ENCODE data around the gene PRRX2. TPM values are rescaled to one million over a fixed set of nuclear protein-coding genes. Genes with fewer than 3 reads are reported as not detected.

Gene PRRX2
- total RNA-seq, 4 donors from 2014 or later: 0.75 to 1.7 (median 1.6) TPM; not detected in 1

DNA sequence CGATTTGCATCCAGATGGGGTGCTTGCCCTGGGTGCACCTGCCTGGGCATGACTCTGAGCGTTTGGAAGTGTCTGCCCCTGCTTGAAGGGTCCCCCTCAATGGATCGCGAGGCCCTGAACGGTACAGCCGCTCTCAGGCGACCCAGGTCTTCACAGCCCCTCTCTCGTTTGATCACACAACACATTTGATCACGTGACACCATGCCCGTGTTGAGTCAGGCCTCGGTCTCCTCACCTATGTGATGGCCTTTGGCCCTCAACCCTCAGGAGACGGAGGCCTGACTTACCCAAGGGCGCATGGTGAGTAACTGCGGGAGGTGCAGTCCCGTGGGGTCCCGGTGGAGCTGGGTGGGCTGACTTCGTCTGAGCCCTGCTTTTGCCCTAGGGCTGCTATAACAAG lies 20.5 kb upstream of the PRRX2 start:
- Histone ChIP-seq H3K9me3 (no peaks in the 10 kb centered on the region), H3K4me1 (peaks cover 13 to 16% of the 10 kb centered on the region in 2 donors), H3K36me3 (no peaks in the 10 kb centered on the region), H3K4me3 (no peak overlapping the region), H3K27ac (no peak overlapping the region), H3K27me3 (no peaks in the 10 kb centered on the region)
- DNase-seq (no peak), ATAC-seq (no peak)
- intact Hi-C loops (cut with DNase I; ENCODE audit: low total_unique reads) (no loop called here), in situ Hi-C loops (cut with MboI; ENCODE audit: low sequenced_read_pairs in 4 of 4) (loop anchor here in 2 of 4 donors (10.0 to 25.0 kb wide), 2 partner anchors 140 to 142 kb away; no protein-coding TSS in a partner anchor)
- TF ChIP-seq, protein P1, sequence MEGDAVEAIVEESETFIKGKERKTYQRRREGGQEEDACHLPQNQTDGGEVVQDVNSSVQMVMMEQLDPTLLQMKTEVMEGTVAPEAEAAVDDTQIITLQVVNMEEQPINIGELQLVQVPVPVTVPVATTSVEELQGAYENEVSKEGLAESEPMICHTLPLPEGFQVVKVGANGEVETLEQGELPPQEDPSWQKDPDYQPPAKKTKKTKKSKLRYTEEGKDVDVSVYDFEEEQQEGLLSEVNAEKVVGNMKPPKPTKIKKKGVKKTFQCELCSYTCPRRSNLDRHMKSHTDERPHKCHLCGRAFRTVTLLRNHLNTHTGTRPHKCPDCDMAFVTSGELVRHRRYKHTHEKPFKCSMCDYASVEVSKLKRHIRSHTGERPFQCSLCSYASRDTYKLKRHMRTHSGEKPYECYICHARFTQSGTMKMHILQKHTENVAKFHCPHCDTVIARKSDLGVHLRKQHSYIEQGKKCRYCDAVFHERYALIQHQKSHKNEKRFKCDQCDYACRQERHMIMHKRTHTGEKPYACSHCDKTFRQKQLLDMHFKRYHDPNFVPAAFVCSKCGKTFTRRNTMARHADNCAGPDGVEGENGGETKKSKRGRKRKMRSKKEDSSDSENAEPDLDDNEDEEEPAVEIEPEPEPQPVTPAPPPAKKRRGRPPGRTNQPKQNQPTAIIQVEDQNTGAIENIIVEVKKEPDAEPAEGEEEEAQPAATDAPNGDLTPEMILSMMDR (IDR thresholded peaks at IDR 0.05 in 4 of 5, conservative IDR thresholded peaks at IDR 0.05 in 1 of 5): no peak
- TF ChIP-seq POLR2A (IDR thresholded peaks at IDR 0.05): no peak

DNA sequence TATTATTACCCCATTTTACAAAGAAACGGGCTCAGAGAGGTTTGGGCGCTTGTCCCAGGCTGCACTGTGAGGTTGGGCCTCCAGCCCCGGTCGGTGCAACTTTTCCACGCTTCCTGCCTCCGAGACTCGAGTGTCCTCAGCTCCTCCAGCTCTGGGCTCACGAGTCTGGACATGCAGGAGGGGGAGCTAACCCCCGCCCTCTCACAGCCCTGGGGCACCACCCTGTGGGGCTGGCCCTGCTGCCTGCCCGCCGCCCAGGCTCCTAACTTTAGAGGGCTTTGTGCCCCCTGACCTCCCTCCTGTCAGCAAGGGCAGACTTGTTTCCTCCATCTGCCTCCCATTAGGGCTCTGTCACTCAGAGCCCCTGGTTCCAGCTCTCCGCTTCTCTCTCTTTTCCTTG lies 19.2 kb upstream of the PRRX2 start:
- TF ChIP-seq, protein P1 (IDR thresholded peaks at IDR 0.05 in 4 of 5, conservative IDR thresholded peaks at IDR 0.05 in 1 of 5): no peak
- TF ChIP-seq POLR2A (IDR thresholded peaks at IDR 0.05): no peak
- intact Hi-C loops (cut with DNase I; ENCODE audit: low total_unique reads): no loop called here
- in situ Hi-C loops (cut with MboI; ENCODE audit: low sequenced_read_pairs in 4 of 4): loop anchor here in 2 of 4 donors (10.0 to 25.0 kb wide), 2 partner anchors 139 to 141 kb away; no protein-coding TSS in a partner anchor
- H3K27me3 ChIP-seq: no peaks in the 10 kb centered on the region
- peaks cover 0 to 3% of the 10 kb centered on the region in 2 donors for H3K4me1 ChIP-seq
- no peak overlapping the region for H3K4me3 ChIP-seq
- no peaks in the 10 kb centered on the region for H3K36me3 ChIP-seq
- H3K27ac ChIP-seq: no peak overlapping the region
- ATAC-seq (no peak), DNase-seq (no peak)
- H3K9me3 ChIP-seq: no peaks in the 10 kb centered on the region

DNA sequence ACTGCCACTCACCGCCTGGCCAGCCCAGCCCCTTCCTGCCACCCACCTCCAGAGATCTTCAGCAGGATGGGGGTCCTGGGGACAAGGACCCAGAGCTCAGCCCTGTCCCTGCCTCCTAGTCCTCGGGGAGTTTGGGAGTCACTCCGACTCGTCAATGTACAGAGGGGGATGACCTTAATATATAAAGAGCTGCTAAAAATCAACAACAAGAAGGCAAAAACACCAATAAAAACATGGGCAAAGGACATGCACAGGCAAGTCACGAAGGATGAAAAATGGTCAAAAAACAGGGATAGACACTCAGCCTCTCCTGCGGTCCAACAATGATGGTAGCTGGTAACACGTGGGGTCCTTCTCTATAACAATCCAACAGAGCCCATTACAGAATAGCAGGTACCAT lies 18.8 kb upstream of the PRRX2 start:
- DNase-seq: no peak
- H3K4me1 ChIP-seq: no peaks in the 10 kb centered on the region
- in situ Hi-C loops (cut with MboI; ENCODE audit: low sequenced_read_pairs in 4 of 4): loop anchor here in 2 of 4 donors (10.0 to 25.0 kb wide), 2 partner anchors 138 to 141 kb away; no protein-coding TSS in a partner anchor
- H3K27me3 ChIP-seq: no peaks in the 10 kb centered on the region
- intact Hi-C loops (cut with DNase I; ENCODE audit: low total_unique reads): no loop called here
- no peak overlapping the region for H3K27ac ChIP-seq
- TF ChIP-seq, protein P1 (IDR thresholded peaks at IDR 0.05 in 4 of 5, conservative IDR thresholded peaks at IDR 0.05 in 1 of 5): no peak
- no peak for TF ChIP-seq POLR2A (IDR thresholded peaks at IDR 0.05)
- no peaks in the 10 kb centered on the region for H3K36me3 ChIP-seq
- no peaks in the 10 kb centered on the region for H3K9me3 ChIP-seq
- no peak for ATAC-seq
- no peak overlapping the region for H3K4me3 ChIP-seq

DNA sequence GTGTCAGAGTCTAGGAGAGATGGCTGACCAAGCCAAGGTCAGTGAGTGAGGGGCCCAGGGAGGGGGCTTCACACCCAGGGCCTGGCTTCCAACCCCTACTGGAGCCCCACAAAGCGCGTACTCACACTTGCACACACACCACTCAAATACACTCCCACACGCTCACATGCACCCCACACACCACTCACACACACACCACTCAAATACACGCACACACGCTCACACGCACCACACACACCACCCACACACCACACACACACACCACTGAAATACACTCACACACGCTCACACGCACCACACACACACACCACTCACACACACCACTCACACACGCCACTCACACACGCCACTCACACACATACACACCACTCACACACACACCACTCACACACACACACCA lies 17.8 kb upstream of the PRRX2 start:
- TF ChIP-seq, protein P1 (IDR thresholded peaks at IDR 0.05 in 4 of 5, conservative IDR thresholded peaks at IDR 0.05 in 1 of 5): no peak
- TF ChIP-seq POLR2A (IDR thresholded peaks at IDR 0.05): no peak
- Histone ChIP-seq H3K4me1 (no peaks in the 10 kb centered on the region), H3K9me3 (no peaks in the 10 kb centered on the region), H3K27me3 (no peaks in the 10 kb centered on the region), H3K27ac (no peak overlapping the region), H3K36me3 (no peaks in the 10 kb centered on the region), H3K4me3 (no peak overlapping the region)
- DNase-seq (no peak), ATAC-seq (no peak)
- intact Hi-C loops (cut with DNase I; ENCODE audit: low total_unique reads) (no loop called here), in situ Hi-C loops (cut with MboI; ENCODE audit: low sequenced_read_pairs in 4 of 4) (loop anchor here in 2 of 4 donors (10.0 to 25.0 kb wide), 2 partner anchors 137 to 140 kb away; no protein-coding TSS in a partner anchor)

Data from gastrocnemius medialis (tissue), 4 donors.